ENCODE results near the gene PLEKHA4.
"Not testable (repeated sequence)": the region's sequence is repeated elsewhere in the genome, so short reads cannot be mapped to it uniquely, and the experiment has no call there.

PLEKHA4 gene

DNA sequence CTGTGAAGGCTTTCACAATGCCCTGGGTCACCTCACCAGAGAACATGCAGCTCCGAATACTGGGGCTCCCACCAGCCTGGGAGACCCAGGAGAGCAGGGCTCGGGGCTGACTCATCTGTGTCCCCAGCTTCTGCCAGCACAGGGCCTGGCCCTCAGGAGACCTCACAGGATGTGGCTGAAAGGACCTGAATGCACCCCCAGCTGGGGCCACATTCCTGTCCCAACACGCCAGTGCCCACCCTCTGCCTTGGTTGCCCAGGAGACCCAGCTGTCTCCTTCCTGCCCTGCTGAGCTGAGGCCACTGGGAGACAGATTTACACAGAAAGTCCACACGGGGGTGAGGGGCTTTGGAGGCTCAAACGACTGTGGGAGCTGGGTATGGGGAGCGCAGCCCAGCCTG lies 69.5 kb downstream of the PLEKHA4 start:
- no peak for DNase-seq (ENCODE audit: low spot score)

GRCh38 chr19:48797103-48797502 lies 71.3 kb downstream of the PLEKHA4 start:
- DNase-seq (ENCODE audit: low spot score), result no peak

DNA sequence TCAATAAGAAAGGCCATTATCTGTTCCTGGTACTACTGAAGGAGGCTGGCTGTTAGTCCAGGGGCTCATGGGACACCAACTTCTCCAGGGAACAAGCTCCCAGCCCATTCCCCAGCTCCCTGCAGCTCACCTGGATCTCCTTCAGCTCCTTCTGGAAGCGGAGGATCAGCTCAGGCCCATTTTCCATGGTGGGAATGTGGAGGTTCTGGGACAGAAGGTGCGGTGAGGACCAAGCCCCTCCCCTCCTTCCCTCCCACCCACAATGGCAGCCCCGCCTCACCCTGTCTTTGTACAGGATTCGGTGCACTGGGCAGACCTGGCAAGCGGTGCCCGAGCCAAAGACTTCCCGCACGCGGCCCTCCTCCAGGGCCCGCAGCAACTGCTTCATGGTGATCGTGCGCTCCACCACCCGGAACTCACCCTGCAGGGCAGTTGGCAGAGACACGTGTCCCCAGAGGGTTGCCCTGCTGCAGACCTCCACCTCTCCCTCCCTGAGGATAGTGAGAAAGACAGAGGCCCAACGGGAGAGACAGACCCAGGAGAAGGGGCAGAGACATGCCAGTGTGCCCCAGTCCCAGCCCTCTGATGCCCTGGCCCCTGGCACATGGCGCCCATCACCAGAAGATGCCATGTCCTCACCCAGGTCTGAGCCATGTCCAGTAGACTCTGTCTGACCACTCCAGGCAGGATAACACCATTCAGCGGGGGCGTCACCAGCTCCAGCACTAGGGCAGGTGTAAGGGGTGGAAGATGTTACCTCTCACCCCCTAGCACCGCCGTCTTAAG lies 71.9 kb downstream of the PLEKHA4 start:
- DNase-seq (ENCODE audit: low spot score), result no peak

DNA sequence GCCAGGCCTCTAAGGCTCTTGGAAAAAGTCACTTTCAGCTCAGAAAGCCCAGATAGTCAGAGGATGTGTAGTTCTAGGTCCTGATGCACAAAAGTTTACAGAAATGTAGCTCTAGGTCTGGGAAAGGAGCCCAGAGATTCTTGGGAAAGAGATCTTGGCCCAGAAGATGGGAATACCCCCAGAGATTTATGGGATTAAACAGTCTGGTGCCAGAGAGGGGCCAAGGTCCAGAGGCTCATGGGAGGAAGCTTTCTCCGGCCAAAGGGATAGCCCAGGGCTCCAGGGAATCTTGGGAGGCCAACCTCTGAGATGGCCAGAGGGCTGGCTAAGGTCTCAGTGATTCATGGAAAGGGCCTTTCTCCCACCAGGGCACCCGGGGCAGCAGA lies 72.7 kb downstream of the PLEKHA4 start:
- DNase-seq (ENCODE audit: low spot score), result no peak

DNA sequence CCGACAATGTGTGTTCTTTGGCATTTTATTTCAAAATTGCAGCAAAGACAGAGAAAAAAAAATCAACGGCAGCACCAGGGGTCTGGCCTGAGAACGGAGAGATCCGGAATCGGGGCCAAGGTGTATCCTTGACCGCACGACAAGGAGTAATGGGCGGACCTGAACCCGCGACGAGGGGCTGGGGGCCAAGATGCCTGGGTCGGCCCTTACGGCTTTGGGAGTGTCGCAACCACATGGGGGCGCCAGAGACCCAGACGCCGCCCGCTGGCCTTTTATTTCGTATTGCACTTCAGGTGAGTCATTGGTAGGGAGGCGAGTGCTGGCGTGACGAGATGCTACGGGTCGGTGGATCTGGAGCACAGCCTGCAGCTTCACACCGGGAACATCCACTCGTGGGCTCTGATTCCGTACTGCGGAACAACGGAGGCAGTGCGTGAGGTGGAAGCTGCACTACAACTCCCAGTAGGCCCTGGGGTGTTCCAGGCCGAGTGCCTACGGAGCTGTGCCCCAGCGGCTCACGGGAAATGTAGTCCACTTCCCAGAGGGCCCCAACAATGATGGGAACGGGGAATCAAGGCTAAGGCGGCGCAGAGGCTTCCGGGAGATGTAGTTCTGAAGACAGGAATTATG lies 73.2 kb downstream of the PLEKHA4 start:
- DNase-seq (ENCODE audit: low spot score), result peak; percentile 72

- no peak for DNase-seq (ENCODE audit: low spot score)
These were observed 74.1 kb downstream of the PLEKHA4 start for GRCh38 chr19:48794291-48794690.

- DNase-seq (ENCODE audit: low spot score), result no peak
These were observed 75.1 kb downstream of the PLEKHA4 start for GRCh38 chr19:48793271-48793670.

DNA sequence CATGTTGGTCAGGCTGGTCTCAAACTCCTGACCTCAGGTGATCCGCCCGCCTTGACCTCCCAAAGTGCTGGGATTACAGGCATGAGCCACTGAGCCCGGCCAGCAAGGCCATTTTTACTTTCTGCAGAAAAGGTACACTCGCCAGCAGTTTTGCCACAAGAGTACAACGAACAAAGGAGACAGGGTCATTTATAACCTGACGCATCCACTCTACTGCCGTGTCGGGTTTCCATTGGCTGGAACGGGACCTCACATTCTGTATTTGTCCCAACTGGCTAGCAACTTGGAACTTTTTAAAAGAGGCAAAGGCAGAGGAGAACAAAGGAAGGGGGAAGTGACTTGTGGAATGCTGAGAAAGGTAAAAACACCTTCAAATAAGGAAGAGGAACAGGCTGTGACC lies 81.1 kb downstream of the PLEKHA4 start:
- DNase-seq (ENCODE audit: low spot score), result not testable (repeated sequence)

Small RNA genes lying within 50 kb of the gene (small RNA-seq; reads per million reads assigned to genes)
- gene RNU6-317P, result 0 reads per million in 2 experiments

Measured in SK-N-DZ (cell line).